PC-3 (cell line): Measurements from ENCODE around the gene CARMIL1.

Experiments used
- EZH2 ChIP-seq: fragments of 300-600 bp; sonication (generic); IDR thresholded peaks from one replicate; pipeline ENCODE4 v1.6.1; 2017; ENCODE audit warnings: antibody characterized with exemption, mild to moderate bottlenecking, low read length; ENCODE audit not compliant: unreplicated experiment
- EZH2phosphoT487 ChIP-seq: fragments of 300-600 bp; sonication (generic); IDR thresholded peaks from 2 replicates; pipeline ENCODE4 v1.6.1; 2018; ENCODE audit warnings: mild to moderate bottlenecking, antibody characterized with exemption, low read length, borderline replicate concordance
- TF ChIP-seq, protein P1 (sequence below): fragments of 300-600 bp; sonication (generic); conservative IDR thresholded peaks from 2 replicates; pipeline ENCODE4 v1.5.1; 2017; ENCODE audit warnings: antibody characterized with exemption, low read depth, mild to moderate bottlenecking, low read length

DNA sequence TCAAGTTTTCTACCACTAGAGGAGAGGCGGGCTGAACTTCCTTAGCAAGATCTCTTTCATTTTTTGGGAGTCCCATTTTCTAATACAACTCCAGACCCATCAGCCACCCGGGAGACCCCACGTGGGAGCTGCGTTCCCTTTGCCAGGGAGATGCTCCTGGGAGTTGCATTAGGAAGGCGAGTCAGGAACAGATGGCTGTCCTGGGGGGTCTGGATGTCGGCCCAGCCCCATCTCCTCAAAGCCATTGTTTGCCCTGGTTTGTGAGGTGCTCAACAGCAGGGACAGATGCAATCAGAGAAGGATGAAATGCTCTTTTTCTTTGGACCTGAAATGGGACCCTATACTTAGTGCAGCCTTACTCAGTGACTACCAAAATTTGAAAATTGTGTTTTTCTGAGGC, 39.4 kb downstream of the CARMIL1 start:
- TF ChIP-seq, protein P1, sequence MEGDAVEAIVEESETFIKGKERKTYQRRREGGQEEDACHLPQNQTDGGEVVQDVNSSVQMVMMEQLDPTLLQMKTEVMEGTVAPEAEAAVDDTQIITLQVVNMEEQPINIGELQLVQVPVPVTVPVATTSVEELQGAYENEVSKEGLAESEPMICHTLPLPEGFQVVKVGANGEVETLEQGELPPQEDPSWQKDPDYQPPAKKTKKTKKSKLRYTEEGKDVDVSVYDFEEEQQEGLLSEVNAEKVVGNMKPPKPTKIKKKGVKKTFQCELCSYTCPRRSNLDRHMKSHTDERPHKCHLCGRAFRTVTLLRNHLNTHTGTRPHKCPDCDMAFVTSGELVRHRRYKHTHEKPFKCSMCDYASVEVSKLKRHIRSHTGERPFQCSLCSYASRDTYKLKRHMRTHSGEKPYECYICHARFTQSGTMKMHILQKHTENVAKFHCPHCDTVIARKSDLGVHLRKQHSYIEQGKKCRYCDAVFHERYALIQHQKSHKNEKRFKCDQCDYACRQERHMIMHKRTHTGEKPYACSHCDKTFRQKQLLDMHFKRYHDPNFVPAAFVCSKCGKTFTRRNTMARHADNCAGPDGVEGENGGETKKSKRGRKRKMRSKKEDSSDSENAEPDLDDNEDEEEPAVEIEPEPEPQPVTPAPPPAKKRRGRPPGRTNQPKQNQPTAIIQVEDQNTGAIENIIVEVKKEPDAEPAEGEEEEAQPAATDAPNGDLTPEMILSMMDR, result no peak
- TF ChIP-seq EZH2 (no peak), EZH2phosphoT487 (no peak)
